Activated T-cell treated with anti-CD3 and anti-CD28 coated beads, Interleukin-2, amount 50 U/mL, for 48 hours (primary cell): ENCODE results near the gene STAP2.

Experiments
- DNase-seq, 2 experiments: peaks; one replicate each; pipeline ENCODE4 v3.0.0-alpha.2; 2020

Gene STAP2

GRCh38 chr19:4369888-4370260, 31.2 kb upstream of the STAP2 start:
- DNase-seq: peak; percentile 84 to 89

- peak; percentile 82 to 84 for DNase-seq
Observed at GRCh38 chr19:4369109-4369887, 30.7 kb upstream of the STAP2 start.

- DNase-seq: peak; percentile 42 to 46
Observed at GRCh38 chr19:4368128-4368820, 29.6 kb upstream of the STAP2 start.

GRCh38 chr19:4367781-4368127, 29.1 kb upstream of the STAP2 start:
- DNase-seq: no peak

DNA sequence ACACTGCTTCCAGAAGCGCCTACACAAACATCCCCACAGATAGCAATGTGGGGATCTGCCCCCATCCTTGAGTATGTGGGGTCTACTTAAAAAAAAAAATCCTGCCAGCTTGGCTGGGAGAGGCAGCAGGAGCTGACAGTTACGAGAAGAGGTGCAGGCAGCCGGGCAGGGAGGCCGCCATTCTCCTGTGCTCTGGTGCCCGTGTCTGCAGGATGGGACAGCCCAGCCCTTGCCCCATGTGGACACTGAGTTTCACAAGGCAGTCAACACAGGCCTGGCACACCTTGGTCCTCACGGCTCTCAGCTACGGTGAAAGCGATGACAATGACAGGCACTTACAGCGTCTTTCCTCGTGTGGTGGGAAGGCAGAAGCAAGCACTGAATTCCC, 28.7 kb upstream of the STAP2 start:
- no peak for DNase-seq

DNA sequence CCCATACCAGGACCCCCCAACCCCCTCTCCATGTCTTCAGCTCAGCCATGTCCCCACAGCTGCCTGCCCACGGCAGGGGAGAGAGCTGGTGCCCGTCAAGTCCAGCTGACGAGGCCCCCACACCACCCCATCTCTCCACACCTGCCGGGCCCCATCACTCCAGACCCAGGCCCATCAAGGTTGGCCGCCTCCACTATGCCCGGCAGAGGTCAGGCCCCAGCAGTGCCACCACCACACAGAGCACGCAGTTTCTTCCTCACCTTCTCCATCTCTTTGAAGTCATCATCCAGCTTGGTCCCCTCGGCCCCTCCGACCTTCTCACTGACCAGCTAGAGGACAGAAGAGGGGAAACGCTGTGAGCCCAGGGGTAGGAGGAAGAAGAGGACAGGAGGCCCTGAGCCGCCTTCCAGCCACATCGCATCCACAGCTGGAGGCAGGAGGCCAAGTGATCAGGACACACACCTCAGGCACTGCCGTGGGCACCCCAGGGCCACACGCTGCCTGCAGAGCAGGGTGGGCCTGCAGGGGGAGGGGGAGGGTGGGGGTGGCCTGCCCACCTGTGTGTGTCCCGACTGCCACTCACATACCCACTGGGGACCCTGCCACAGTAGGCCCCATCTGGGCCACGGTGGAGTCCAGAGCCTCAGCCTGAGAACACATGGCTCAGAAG, 28.2 kb upstream of the STAP2 start:
- no peak for DNase-seq

GRCh38 chr19:4365791-4366665, 27.4 kb upstream of the STAP2 start:
- DNase-seq: no peak

- no peak for DNase-seq
Observed at GRCh38 chr19:4365341-4365740, 26.7 kb upstream of the STAP2 start.

DNA sequence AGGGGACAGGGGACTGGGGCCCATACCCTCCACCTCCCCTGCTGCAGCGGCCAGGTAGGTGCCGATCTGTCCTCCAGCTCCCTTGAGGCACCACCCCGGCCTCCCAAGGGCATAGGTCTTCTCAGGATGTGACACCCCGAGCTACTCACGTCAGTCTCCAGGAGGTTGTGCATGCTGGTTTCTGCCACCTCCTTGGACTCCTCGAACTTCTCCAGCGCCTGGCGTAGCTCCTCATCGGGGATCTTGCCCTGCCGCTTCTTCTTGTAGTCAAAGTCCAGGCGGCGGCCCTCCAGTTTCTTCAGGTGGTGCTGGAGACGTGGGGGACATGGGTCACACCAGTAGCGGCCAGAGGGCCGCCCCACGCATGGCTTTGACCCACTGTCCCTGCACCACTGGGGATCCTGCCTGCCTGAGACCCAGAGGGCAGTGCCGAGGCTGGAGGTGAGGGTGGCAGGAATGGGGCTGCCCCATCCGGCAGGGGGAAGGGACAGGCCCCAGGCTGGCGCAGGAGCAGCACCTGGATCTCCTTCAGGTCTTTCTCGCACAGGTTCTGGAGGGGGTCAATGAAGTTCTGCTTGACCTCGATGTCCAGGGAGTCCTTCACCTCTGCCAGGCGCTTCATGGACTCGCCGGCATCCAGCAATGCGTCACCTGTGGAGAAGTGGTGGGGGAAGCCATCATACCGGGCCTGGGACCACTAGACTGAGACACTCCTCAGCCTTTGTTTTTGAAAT, 25.1 kb upstream of the STAP2 start:
- DNase-seq: no peak

- DNase-seq: no peak
Observed at GRCh38 chr19:4362831-4363545, 24.4 kb upstream of the STAP2 start.

- DNase-seq: no peak
Observed at GRCh38 chr19:4362101-4362828, 23.6 kb upstream of the STAP2 start.

DNA sequence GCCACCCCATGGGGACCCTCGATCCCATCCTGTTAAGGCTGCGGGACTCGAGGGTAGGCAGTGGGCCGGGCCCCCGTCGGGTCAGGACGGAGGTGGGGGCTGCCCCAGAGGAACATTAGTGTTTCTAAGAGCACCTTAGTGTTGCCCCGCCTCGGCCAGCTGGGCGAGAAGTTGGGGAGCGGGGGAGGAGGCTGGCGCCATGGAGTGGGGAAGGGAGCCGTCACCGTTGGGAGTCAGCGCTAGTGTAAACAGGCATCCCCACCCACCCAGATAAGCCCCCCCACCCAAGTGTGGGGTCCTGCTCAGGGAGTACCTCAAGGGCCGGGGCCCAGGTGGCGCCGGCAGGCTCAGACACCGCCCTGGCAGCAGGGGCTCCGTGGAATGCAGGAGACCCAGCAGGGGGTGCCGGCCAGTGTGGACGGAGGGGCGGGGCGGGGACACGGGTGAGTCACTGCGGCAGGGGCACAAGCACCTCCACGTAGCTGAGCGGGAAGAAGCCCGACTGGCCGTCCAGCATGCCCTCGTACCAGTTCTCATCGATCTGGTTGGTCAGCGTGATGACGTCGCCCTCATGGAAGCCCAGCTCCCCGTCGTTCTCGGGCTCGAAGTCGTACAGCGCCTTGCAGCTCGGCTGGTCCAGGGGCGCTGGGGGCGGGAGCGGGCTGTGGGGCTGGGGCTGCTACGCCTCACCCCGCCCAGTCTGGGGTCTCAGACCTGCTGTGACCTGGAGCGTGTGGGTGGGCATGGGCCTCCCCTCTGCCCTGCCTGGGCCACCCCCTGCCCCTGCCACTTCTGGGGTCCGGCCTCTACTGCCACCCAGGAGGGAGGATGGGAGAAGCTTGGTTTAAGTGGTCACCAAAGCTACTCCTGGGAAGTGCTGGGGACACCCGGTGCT, 22.8 kb upstream of the STAP2 start:
- DNase-seq: no peak

- DNase-seq: no peak
Observed at GRCh38 chr19:4360641-4361151, 22.1 kb upstream of the STAP2 start.

DNA sequence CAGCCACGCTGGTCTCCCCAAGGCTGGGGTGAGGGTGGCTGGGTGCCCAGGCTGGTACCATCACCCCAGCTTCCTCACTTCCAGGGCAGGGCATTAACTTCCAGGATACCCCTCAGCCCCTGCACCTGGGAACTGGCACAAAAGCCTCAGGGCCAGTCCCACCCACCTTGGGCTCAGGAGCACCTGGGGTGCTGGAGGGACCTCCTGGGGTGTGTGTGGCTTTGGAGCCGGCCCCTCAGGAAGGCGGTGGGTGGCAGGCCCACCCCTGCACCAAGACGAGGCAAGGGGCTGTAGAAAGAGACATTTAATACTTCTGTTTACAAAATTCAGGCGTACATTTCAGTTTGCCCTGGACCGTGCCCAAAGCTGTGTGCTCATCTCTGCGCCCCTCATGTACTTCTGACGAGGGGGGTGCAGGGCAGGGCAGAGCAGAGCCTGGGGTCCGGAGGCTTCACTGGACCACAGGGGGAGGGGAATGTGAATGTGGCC, 21.5 kb upstream of the STAP2 start:
- DNase-seq: no peak

- no peak for DNase-seq
Observed at GRCh38 chr19:4359627-4360000, 21.0 kb upstream of the STAP2 start.

DNA sequence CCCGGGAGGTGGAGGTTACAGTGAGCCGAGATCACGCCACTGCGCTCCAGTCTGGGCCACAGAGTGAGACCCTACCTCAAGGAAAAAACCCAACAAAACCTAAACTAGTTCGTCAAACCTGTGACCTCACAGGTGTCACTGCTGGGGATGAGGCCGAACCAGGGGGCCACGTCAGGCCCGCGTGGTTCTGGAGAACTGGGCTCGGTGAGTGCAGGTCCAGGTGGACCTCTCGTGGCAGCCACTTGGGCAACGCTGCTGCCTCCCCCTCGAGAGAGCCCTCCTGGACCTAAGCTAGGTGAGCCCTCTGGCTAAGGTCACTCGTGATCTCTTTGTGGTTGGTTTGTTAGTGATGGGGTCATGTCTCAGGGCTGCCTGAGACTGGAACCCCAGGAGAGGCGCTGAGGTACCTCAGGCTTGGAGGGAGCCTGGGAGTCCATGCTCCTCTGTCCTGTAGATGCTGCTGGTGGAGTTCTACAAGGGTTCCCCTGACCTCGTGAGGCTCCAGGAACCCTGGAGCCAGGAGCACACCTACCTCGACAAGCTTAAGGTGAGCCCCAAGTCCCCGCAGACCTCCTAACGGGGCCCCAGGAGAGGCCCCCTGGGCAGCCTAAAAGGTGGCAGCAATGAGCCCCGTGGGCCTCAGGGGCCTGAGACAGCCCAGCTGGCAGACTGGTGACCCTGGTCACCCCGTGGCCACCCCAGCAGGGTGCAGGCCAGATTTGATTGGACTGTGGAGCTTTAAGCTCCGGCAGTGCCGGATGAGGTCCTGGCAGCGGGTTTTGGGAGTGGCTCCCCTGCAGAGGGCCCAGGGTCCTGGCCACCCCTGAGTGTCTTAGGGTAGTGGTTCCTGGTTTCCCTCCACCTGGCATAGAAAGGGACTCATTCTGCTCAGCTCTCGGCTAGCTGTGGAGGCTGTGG, 20.3 kb upstream of the STAP2 start:
- DNase-seq: no peak

DNA sequence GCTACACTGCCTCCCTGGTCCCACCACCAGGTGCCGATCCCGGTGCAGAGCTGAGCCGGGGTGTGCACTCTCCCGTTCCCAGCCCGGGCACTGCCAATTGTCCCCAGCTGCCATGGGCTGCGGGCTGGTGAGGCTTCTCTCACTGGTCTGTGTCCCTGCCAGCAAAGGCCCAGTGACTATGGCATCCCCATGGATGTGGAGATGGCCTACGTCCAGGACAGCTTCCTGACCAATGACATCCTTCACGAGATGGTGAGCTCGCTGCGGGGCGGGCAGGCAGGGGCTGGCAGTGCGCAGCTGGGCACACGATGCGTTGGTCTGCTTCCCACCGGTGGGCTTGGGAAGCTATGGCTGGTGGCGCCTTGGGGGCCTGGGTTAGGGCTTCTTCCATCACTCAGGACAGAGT, 19.3 kb upstream of the STAP2 start:
- no peak for DNase-seq

DNA sequence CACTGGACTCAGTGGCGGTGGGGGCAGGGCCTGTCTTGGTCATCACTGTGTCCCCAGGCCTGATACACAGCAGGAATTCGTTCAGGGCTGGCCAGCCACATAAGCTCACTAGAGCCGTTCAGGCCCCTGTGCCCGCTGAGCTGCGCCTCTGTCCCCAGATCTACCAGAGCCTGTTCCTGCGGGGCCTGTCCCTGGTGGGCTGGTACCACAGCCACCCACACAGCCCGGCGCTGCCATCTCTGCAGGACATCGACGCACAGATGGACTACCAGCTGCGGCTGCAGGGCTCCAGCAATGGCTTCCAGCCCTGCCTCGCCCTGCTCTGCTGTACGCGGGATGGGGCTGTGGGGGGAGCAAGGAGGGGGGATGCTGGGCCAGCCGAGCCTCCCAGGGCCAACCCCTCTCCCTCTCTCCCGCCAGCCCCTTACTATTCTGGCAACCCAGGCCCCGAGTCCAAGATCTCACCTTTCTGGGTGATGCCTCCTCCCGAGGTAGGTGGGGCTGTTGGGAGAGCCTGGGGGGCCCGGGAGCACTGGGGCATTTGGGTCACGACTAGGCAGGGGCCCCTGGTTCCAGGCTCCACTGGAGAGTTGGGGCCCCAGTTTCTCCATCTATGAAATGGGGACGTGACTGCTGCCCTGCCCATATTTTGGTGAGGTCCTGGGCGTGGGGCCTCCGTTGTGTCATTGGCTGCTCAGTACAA, 18.6 kb upstream of the STAP2 start:
- DNase-seq: no peak
